ENCODE measurements around the gene FILIP1L.

- TF ChIP-seq CTCF (IDR thresholded peaks at IDR 0.05) (no peak), POLR2A (IDR thresholded peaks at IDR 0.05) (no peak), POLR2AphosphoS5 (IDR thresholded peaks at IDR 0.05; ENCODE audit: insufficient read depth in 1 of 2, low read depth in 1 of 2) (no peak)
Measured at GRCh38 chr3:100122321-100122720, 8.0 kb upstream of the FILIP1L start.

Data from vagina (tissue), 2 donors.